ENCODE data around the gene SPINK2.

Gene SPINK2

GRCh38 chr4:56799824-56800756, 21.4 kb downstream of the SPINK2 start:
- peak; percentile 84 for DNase-seq

- DNase-seq = no peak
These were observed 22.2 kb downstream of the SPINK2 start for GRCh38 chr4:56799161-56799759.

GRCh38 chr4:56796211-56796610, 25.3 kb downstream of the SPINK2 start:
- no peak for DNase-seq

- DNase-seq = no peak
These were observed 30.2 kb downstream of the SPINK2 start for GRCh38 chr4:56791316-56791715.

- no peak for DNase-seq
These were observed 30.8 kb downstream of the SPINK2 start for GRCh38 chr4:56790691-56791091.

- no peak for DNase-seq
These were observed 33.4 kb downstream of the SPINK2 start for GRCh38 chr4:56788081-56788480.

- no peak for DNase-seq
These were observed 34.1 kb downstream of the SPINK2 start for GRCh38 chr4:56787380-56787779.

GRCh38 chr4:56786955-56787354, 34.5 kb downstream of the SPINK2 start:
- DNase-seq = no peak

GRCh38 chr4:56783986-56784385, 37.5 kb downstream of the SPINK2 start:
- no peak for DNase-seq

GRCh38 chr4:56782019-56782418, 39.5 kb downstream of the SPINK2 start:
- DNase-seq = no peak

- no peak for DNase-seq
These were observed 48.2 kb downstream of the SPINK2 start for GRCh38 chr4:56773346-56773745.

GRCh38 chr4:56772134-56772533, 49.4 kb downstream of the SPINK2 start:
- no peak for DNase-seq

- no peak for DNase-seq
These were observed 52.7 kb downstream of the SPINK2 start for GRCh38 chr4:56768763-56769162.

GRCh38 chr4:56768316-56768715, 53.2 kb downstream of the SPINK2 start:
- no peak for DNase-seq

GRCh38 chr4:56767567-56767966, 53.9 kb downstream of the SPINK2 start:
- DNase-seq = no peak

- no peak for DNase-seq
These were observed 56.7 kb downstream of the SPINK2 start for GRCh38 chr4:56764775-56765174.

- DNase-seq = no peak
These were observed 57.3 kb downstream of the SPINK2 start for GRCh38 chr4:56764223-56764622.

- DNase-seq = no peak
These were observed 58.8 kb downstream of the SPINK2 start for GRCh38 chr4:56762484-56763250.

GRCh38 chr4:56760183-56760582, 61.3 kb downstream of the SPINK2 start:
- no peak for DNase-seq
